K562 (cell line): ENCODE measurements around the gene RAMP2. TPM values are rescaled to one million over a fixed set of nuclear protein-coding genes. Genes with fewer than 3 reads are reported as not detected.

Experiments used
- BACH1 ChIP-seq: fragments of 200-800 bp; sonication (Bioruptor generic); IDR thresholded peaks from 2 replicates; pipeline ENCODE4 v1.6.1; 2016; ENCODE audit warnings: missing genetic modification characterization, missing compliant biosample characterization
- CEBPB ChIP-seq: fragments of 450-650 bp; IDR thresholded peaks from 2 replicates; pipeline ENCODE4 v1.6.1; 2016; ENCODE audit warnings: missing genetic modification characterization, missing compliant biosample characterization
- EZH2 ChIP-seq: IDR thresholded peaks from 2 replicates; pipeline ENCODE4 v1.6.1; 2012; ENCODE audit warnings: low read depth, mild to moderate bottlenecking, inconsistent platforms, low read length, borderline replicate concordance
- FOSL1 ChIP-seq: fragments of 200-800 bp; sonication (Bioruptor generic); conservative IDR thresholded peaks from 2 replicates; pipeline ENCODE4 v1.6.1; 2016; ENCODE audit warnings: missing genetic modification characterization, missing compliant biosample characterization
- FOXJ2 ChIP-seq: fragments of 200-800 bp; sonication (Bioruptor generic); IDR thresholded peaks from 2 replicates; pipeline ENCODE4 v1.6.1; 2016; ENCODE audit warnings: missing genetic modification characterization, missing compliant biosample characterization
- KLF6 ChIP-seq: fragments of 250-450 bp; sonication (Bioruptor Pico); IDR thresholded peaks from 2 replicates; pipeline ENCODE4 v1.4.0; 2020; ENCODE audit warnings: mild to moderate bottlenecking, moderate library complexity, borderline replicate concordance
- NONO ChIP-seq, 2 experiments: fragments of 200-400 bp in 1 of 2; fragments of 450-650 bp in 1 of 2; formaldehyde crosslinking in 1 of 2; IDR thresholded peaks; 2 replicates each; pipeline ENCODE4 v1.6.1; 2017; ENCODE audit warnings: low read depth in 2 of 2, mild to moderate bottlenecking in 2 of 2, moderate library complexity in 2 of 2, low read length in 1 of 2
- RFX1 ChIP-seq: fragments of 450-650 bp; IDR thresholded peaks from 2 replicates; pipeline ENCODE4 v1.6.1; 2016; ENCODE audit warnings: mild to moderate bottlenecking, moderate library complexity
- RFX7 ChIP-seq: fragments of 250-450 bp; sonication (Bioruptor Pico); IDR thresholded peaks from 2 replicates; pipeline ENCODE4 v1.5.1; 2021; ENCODE audit warnings: mild to moderate bottlenecking
- TAL1 ChIP-seq: fragments of 450-650 bp; IDR thresholded peaks from 2 replicates; pipeline ENCODE4 v1.6.1; 2016; ENCODE audit warnings: mild to moderate bottlenecking
- ZBTB17 ChIP-seq: fragments of 450-650 bp; formaldehyde crosslinking; IDR thresholded peaks from 2 replicates; pipeline ENCODE4 v1.4.0; 2020; ENCODE audit warnings: mild to moderate bottlenecking
- ZNF224 ChIP-seq: sonication (generic); formaldehyde crosslinking; IDR thresholded peaks from 2 replicates; pipeline ENCODE4 v1.8.0; 2022; ENCODE audit warnings: mild to moderate bottlenecking, missing genetic modification reagents
- ZNF75A ChIP-seq: fragments of 450-650 bp; formaldehyde crosslinking; IDR thresholded peaks from 2 replicates; pipeline ENCODE4 v1.4.0; 2020; ENCODE audit warnings: mild to moderate bottlenecking
- ZNF766 ChIP-seq: fragments of 200-800 bp; sonication (Bioruptor generic); conservative IDR thresholded peaks from 2 replicates; pipeline ENCODE4 v1.6.1; 2016; ENCODE audit warnings: missing genetic modification characterization, missing compliant biosample characterization
- ZSCAN29 ChIP-seq: fragments of 450-650 bp; IDR thresholded peaks from 2 replicates; pipeline ENCODE4 v1.6.1; 2017
- polyA plus RNA-seq, 8 experiments: library from polyadenylated mRNA; depleted of rRNA in 4 of 8; stranded (reverse) in 5 of 8; unstranded in 3 of 8; fragments of >200 nt; fragmentation: Nextera tagmentation in 2 of 8; fragmentation: Illumina TruSeq in 1 of 8; extraction: Ambion mirVana in 2 of 8; extraction: Trizol in 1 of 8; gene quantifications; 2 replicates each; pipeline versions ENCODE4 v1.2.1 to v1.2.3, GENCODE V29; 2011 to 2014; ENCODE audit warnings: inconsistent platforms in 1 of 8, missing spikeins in 1 of 8
- total RNA-seq, 7 experiments: library from RNA; depleted of rRNA in 6 of 7; stranded (reverse); fragments of >200 nt in 6 of 7; fragmentation: Illumina TruSeq in 2 of 7; extraction: Trizol in 2 of 7; gene quantifications; 2 replicates each; pipeline versions ENCODE4 v1.2.1 to v1.2.3, GENCODE V29; 2011 to 2021; ENCODE audit warnings: low replicate concordance in 1 of 7
- TF ChIP-seq, protein P1 (sequence below): fragments of 250-450 bp; sonication (Bioruptor Pico); IDR thresholded peaks from 2 replicates; pipeline ENCODE4 v1.5.0; 2021
- TF ChIP-seq, protein P2 (sequence below): fragments of 250-450 bp; sonication (Bioruptor Pico); IDR thresholded peaks from 2 replicates; pipeline ENCODE4 v1.5.0; 2020; ENCODE audit warnings: mild to moderate bottlenecking
- TF ChIP-seq, protein P3 (sequence below): sonication (generic); formaldehyde crosslinking; IDR thresholded peaks from 2 replicates; pipeline ENCODE4 v1.8.0; 2022; ENCODE audit warnings: mild to moderate bottlenecking, missing genetic modification reagents
- TF ChIP-seq, protein P4 (sequence below): fragments of 450-650 bp; IDR thresholded peaks from 2 replicates; pipeline ENCODE4 v1.6.1; 2016; ENCODE audit warnings: borderline replicate concordance
- TF ChIP-seq, protein P5 (sequence below), 3 experiments: fragments of 200-800 bp in 1 of 3; fragments of 250-450 bp in 1 of 3; fragments of 450-650 bp in 1 of 3; sonication (Bioruptor Pico) in 1 of 3; sonication (Bioruptor generic) in 1 of 3; formaldehyde crosslinking in 1 of 3; IDR thresholded peaks; 2 replicates each; pipeline versions ENCODE4 v1.6.1 to v1.8.0; 2016 to 2022; ENCODE audit warnings: mild to moderate bottlenecking in 2 of 3, missing genetic modification characterization in 2 of 3, missing compliant biosample characterization in 1 of 3, moderate library complexity in 1 of 3

The RAMP2 gene
- total and polyA plus RNA-seq, 9 of the 15 experiments (the other 6 are each of a cell fraction or from before 2014, with no cell fraction given) = not detected

DNA sequence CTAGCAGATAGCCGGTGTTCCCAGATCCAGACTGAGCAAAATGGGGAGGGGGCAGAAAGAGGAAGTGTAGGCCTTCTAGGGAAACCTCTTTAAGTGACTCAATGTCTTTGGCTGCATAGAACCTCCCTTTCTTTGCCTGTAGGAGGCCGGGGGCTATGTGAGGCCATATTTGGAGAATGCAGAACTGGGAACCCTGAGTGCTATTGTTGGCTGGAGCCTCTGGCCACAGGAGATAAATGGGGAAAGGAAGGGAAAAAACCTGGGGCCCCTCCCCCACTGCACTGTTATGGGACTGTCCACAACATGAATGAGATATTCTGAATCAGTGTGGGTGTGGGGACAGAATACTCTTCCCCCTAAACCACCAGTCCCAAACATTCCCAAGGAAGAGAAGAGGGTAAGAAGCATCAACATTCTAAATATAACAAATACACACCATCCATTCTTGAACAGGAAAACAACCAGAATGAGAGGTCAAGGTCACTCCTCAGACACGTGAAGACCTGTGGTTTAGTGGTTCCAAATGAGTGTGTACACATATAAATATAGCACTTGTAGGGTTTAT lies 14.6 kb downstream of the RAMP2 start (continued):
- TF ChIP-seq FOSL1 (tag) (peak; percentile 73), ZNF224 (CRISPR knock-in tag) (no peak), KLF6 (CRISPR knock-in tag) (no peak), RFX7 (CRISPR knock-in tag) (no peak), NONO (IDR thresholded peaks at IDR 0.05; ENCODE audit: low read depth in 2 of 2, low read length in 1 of 2) (no peak), ZSCAN29 (no peak), ZNF75A (CRISPR knock-in tag) (no peak), RFX1 (no peak), BACH1 (peak; percentile 55; the same call in 1 of the 2 replicates), EZH2 (no peak), TAL1 (peak; percentile 70), CEBPB (tag) (no peak), ZNF766 (CRISPR knock-in tag) (peak; percentile 88), FOXJ2 (tag) (no peak), ZBTB17 (CRISPR knock-in tag) (no peak)
- TF ChIP-seq, protein P1, sequence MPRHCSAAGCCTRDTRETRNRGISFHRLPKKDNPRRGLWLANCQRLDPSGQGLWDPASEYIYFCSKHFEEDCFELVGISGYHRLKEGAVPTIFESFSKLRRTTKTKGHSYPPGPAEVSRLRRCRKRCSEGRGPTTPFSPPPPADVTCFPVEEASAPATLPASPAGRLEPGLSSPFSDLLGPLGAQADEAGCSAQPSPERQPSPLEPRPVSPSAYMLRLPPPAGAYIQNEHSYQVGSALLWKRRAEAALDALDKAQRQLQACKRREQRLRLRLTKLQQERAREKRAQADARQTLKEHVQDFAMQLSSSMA (CRISPR knock-in tag) = no peak
- TF ChIP-seq, protein P2, sequence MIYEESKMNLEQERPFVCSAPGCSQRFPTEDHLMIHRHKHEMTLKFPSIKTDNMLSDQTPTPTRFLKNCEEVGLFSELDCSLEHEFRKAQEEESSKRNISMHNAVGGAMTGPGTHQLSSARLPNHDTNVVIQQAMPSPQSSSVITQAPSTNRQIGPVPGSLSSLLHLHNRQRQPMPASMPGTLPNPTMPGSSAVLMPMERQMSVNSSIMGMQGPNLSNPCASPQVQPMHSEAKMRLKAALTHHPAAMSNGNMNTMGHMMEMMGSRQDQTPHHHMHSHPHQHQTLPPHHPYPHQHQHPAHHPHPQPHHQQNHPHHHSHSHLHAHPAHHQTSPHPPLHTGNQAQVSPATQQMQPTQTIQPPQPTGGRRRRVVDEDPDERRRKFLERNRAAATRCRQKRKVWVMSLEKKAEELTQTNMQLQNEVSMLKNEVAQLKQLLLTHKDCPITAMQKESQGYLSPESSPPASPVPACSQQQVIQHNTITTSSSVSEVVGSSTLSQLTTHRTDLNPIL (CRISPR knock-in tag) = no peak
- TF ChIP-seq, protein P3, sequence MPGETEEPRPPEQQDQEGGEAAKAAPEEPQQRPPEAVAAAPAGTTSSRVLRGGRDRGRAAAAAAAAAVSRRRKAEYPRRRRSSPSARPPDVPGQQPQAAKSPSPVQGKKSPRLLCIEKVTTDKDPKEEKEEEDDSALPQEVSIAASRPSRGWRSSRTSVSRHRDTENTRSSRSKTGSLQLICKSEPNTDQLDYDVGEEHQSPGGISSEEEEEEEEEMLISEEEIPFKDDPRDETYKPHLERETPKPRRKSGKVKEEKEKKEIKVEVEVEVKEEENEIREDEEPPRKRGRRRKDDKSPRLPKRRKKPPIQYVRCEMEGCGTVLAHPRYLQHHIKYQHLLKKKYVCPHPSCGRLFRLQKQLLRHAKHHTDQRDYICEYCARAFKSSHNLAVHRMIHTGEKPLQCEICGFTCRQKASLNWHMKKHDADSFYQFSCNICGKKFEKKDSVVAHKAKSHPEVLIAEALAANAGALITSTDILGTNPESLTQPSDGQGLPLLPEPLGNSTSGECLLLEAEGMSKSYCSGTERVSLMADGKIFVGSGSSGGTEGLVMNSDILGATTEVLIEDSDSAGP (CRISPR knock-in tag) = no peak
- TF ChIP-seq, protein P4, sequence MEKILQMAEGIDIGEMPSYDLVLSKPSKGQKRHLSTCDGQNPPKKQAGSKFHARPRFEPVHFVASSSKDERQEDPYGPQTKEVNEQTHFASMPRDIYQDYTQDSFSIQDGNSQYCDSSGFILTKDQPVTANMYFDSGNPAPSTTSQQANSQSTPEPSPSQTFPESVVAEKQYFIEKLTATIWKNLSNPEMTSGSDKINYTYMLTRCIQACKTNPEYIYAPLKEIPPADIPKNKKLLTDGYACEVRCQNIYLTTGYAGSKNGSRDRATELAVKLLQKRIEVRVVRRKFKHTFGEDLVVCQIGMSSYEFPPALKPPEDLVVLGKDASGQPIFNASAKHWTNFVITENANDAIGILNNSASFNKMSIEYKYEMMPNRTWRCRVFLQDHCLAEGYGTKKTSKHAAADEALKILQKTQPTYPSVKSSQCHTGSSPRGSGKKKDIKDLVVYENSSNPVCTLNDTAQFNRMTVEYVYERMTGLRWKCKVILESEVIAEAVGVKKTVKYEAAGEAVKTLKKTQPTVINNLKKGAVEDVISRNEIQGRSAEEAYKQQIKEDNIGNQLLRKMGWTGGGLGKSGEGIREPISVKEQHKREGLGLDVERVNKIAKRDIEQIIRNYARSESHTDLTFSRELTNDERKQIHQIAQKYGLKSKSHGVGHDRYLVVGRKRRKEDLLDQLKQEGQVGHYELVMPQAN = no peak; the same call in 1 of the 2 replicates
- TF ChIP-seq, protein P5, sequence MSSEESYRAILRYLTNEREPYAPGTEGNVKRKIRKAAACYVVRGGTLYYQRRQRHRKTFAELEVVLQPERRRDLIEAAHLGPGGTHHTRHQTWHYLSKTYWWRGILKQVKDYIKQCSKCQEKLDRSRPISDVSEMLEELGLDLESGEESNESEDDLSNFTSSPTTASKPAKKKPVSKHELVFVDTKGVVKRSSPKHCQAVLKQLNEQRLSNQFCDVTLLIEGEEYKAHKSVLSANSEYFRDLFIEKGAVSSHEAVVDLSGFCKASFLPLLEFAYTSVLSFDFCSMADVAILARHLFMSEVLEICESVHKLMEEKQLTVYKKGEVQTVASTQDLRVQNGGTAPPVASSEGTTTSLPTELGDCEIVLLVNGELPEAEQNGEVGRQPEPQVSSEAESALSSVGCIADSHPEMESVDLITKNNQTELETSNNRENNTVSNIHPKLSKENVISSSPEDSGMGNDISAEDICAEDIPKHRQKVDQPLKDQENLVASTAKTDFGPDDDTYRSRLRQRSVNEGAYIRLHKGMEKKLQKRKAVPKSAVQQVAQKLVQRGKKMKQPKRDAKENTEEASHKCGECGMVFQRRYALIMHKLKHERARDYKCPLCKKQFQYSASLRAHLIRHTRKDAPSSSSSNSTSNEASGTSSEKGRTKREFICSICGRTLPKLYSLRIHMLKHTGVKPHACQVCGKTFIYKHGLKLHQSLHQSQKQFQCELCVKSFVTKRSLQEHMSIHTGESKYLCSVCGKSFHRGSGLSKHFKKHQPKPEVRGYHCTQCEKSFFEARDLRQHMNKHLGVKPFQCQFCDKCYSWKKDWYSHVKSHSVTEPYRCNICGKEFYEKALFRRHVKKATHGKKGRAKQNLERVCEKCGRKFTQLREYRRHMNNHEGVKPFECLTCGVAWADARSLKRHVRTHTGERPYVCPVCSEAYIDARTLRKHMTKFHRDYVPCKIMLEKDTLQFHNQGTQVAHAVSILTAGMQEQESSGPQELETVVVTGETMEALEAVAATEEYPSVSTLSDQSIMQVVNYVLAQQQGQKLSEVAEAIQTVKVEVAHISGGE (CRISPR knock-in tag; IDR thresholded peaks at IDR 0.05) = peak in 1 of 3 experiments; percentile 89; a peak in 2 of 6 replicates
